ENCODE results near the gene RAD18.

Gene RAD18

DNA sequence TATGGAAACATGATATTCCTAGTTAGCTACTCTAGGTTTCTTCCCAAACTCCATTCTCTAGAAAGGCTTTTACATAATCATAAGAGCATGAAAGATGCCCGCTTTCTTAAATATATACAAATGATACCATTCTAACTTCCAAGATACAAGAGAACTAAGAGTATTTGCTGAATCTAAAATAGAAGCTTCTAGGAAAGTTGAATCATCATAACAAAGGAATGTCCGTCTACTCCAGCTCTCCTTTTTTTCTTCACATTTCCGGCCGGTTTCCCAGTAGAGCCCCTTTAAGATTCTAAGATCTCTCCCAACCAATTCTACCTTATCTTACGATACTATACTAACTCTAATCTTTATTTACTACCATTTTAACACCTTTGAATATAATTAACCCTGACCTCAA is 60.1 kb downstream of the RAD18 start:
- no peaks in the 10 kb centered on the region for H3K27me3 ChIP-seq (ENCODE audit: control insufficient read depth, low read length)
- no peaks in the 10 kb centered on the region for H3F3A ChIP-seq (ENCODE audit: control insufficient read depth, insufficient read depth)
- no peaks in the 10 kb centered on the region for H3K4me1 ChIP-seq (ENCODE audit: control insufficient read depth, low read length)
- no peaks in the 10 kb centered on the region for H3K9me2 ChIP-seq (replicated peaks; ENCODE audit: control insufficient read depth, low read length)
- TF ChIP-seq EZH2phosphoT487 (IDR thresholded peaks at IDR 0.05; ENCODE audit: borderline replicate concordance, low read length), result no peak
- TF ChIP-seq, protein P1, sequence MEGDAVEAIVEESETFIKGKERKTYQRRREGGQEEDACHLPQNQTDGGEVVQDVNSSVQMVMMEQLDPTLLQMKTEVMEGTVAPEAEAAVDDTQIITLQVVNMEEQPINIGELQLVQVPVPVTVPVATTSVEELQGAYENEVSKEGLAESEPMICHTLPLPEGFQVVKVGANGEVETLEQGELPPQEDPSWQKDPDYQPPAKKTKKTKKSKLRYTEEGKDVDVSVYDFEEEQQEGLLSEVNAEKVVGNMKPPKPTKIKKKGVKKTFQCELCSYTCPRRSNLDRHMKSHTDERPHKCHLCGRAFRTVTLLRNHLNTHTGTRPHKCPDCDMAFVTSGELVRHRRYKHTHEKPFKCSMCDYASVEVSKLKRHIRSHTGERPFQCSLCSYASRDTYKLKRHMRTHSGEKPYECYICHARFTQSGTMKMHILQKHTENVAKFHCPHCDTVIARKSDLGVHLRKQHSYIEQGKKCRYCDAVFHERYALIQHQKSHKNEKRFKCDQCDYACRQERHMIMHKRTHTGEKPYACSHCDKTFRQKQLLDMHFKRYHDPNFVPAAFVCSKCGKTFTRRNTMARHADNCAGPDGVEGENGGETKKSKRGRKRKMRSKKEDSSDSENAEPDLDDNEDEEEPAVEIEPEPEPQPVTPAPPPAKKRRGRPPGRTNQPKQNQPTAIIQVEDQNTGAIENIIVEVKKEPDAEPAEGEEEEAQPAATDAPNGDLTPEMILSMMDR (IDR thresholded peaks at IDR 0.05; ENCODE audit: low read depth, low read length, poor library complexity, severe bottlenecking), result no peak
- peaks cover 83% of the 10 kb centered on the region for H3K36me3 ChIP-seq (ENCODE audit: control insufficient read depth, low read length)
- no peaks in the 10 kb centered on the region for H3K79me2 ChIP-seq (ENCODE audit: control insufficient read depth, low read length)
- no peaks in the 10 kb centered on the region for H4K20me1 ChIP-seq (ENCODE audit: control insufficient read depth, insufficient read depth, low read depth, low read length)
- no peak overlapping the region for H3K4me2 ChIP-seq (ENCODE audit: low read length)
- no peak overlapping the region for H3K27ac ChIP-seq (ENCODE audit: low read depth, low read length)
- no peak overlapping the region for H3K4me3 ChIP-seq (ENCODE audit: low read length)
- no peaks in the 10 kb centered on the region for H3K9me3 ChIP-seq (ENCODE audit: control insufficient read depth, insufficient read depth, low read length)

DNA sequence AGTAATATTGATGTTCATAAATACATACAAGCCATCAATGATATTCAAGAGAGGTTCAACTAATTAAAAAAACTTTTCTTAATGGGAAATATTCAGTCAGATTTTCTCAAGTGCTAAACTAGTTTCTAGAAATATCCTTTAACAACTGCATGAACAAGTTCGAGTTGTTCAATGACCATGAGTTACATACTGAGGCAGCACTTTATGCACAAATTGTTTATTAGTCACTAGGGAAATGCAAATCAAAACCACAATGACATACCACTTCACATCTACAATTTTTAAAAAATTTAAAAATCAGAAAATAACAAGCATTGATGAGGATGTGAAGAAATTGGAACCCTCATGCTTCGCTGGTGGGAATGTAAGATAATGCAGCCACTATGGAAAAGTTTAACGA is 62.4 kb downstream of the RAD18 start:
- Histone ChIP-seq H3K36me3 (ENCODE audit: control insufficient read depth, low read length) (peaks cover 74% of the 10 kb centered on the region), H3K4me1 (ENCODE audit: control insufficient read depth, low read length) (no peaks in the 10 kb centered on the region), H4K20me1 (ENCODE audit: control insufficient read depth, insufficient read depth, low read depth, low read length) (no peaks in the 10 kb centered on the region), H3K4me2 (ENCODE audit: low read length) (no peak overlapping the region), H3K27ac (ENCODE audit: low read depth, low read length) (no peak overlapping the region), H3K27me3 (ENCODE audit: control insufficient read depth, low read length) (no peaks in the 10 kb centered on the region), H3F3A (ENCODE audit: control insufficient read depth, insufficient read depth) (no peaks in the 10 kb centered on the region), H3K79me2 (ENCODE audit: control insufficient read depth, low read length) (no peaks in the 10 kb centered on the region), H3K9me3 (ENCODE audit: control insufficient read depth, insufficient read depth, low read length) (no peaks in the 10 kb centered on the region), H3K9me2 (replicated peaks; ENCODE audit: control insufficient read depth, low read length) (no peaks in the 10 kb centered on the region), H3K4me3 (ENCODE audit: low read length) (no peak overlapping the region)
- no peak for TF ChIP-seq EZH2phosphoT487 (IDR thresholded peaks at IDR 0.05; ENCODE audit: borderline replicate concordance, low read length)
- TF ChIP-seq, protein P1 (IDR thresholded peaks at IDR 0.05; ENCODE audit: low read depth, low read length, poor library complexity, severe bottlenecking), result no peak

DNA sequence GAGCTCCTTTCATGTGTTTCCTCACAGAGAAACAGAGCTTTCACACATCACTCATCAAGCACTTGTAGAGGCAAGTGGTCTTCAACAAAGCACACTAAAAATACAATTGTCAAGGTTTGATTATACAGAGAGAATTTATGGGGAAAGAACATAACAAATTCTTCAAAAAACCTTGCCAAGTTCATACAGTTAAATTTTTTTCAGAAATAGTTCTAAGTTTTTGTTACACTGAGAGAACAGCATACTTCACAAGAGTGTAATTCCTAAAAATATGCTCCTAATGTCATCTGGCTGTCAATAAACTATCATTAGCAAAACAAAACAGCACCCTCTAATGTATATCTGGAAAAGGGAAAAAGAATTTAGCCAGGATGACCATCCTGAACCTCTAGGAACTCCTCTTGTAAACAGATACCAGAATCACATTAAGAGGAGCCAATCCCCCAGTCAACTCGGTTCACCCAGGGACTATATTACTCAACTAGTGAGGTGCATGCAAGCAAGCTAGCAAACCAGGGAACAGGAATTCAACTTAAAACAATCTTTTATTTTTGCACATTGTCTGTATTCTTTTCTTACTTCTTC is 63.3 kb downstream of the RAD18 start:
- H4K20me1 ChIP-seq (ENCODE audit: control insufficient read depth, insufficient read depth, low read depth, low read length), result no peaks in the 10 kb centered on the region
- peaks cover 72% of the 10 kb centered on the region for H3K36me3 ChIP-seq (ENCODE audit: control insufficient read depth, low read length)

More for the DNA sequence above, 63.3 kb downstream of the RAD18 start:
- Histone ChIP-seq H3K9me2 (replicated peaks; ENCODE audit: control insufficient read depth, low read length) (no peaks in the 10 kb centered on the region), H3K4me2 (ENCODE audit: low read length) (no peak overlapping the region), H3K27me3 (ENCODE audit: control insufficient read depth, low read length) (no peaks in the 10 kb centered on the region), H3F3A (ENCODE audit: control insufficient read depth, insufficient read depth) (no peaks in the 10 kb centered on the region), H3K4me3 (ENCODE audit: low read length) (no peak overlapping the region), H3K9me3 (ENCODE audit: control insufficient read depth, insufficient read depth, low read length) (no peaks in the 10 kb centered on the region), H3K4me1 (ENCODE audit: control insufficient read depth, low read length) (no peaks in the 10 kb centered on the region), H3K79me2 (ENCODE audit: control insufficient read depth, low read length) (no peaks in the 10 kb centered on the region), H3K27ac (ENCODE audit: low read depth, low read length) (no peak overlapping the region)
- TF ChIP-seq, protein P1 (IDR thresholded peaks at IDR 0.05; ENCODE audit: low read depth, low read length, poor library complexity, severe bottlenecking), result no peak
- TF ChIP-seq EZH2phosphoT487 (IDR thresholded peaks at IDR 0.05; ENCODE audit: borderline replicate concordance, low read length), result no peak
